ENCODE measurements around the gene RRAS.

Gene RRAS

GRCh38 chr19:49599378-49600295, 40.3 kb downstream of the RRAS start:
- H3K27ac Mint-ChIP-seq, result peak overlapping the region; percentile 54 to 67
- DNase-seq, result no peak

GRCh38 chr19:49597703-49597974, 42.3 kb downstream of the RRAS start:
- H3K9me3 Mint-ChIP-seq, result no peaks in the 10 kb centered on the region
- no peaks in the 10 kb centered on the region for H3K27me3 Mint-ChIP-seq
- ATAC-seq, result no peak
- H3K4me3 Mint-ChIP-seq, result no peak overlapping the region
- no peak for DNase-seq
- peaks cover 37% of the 10 kb centered on the region for H3K4me1 Mint-ChIP-seq
- no peak overlapping the region for H3K27ac Mint-ChIP-seq

More at GRCh38 chr19:49599378-49600295, 40.3 kb downstream of the RRAS start:
- no peak overlapping the region for H3K4me3 Mint-ChIP-seq
- no peaks in the 10 kb centered on the region for H3K9me3 Mint-ChIP-seq
- H3K27me3 Mint-ChIP-seq, result no peaks in the 10 kb centered on the region
- ATAC-seq, result no peak
- H3K4me1 Mint-ChIP-seq, result peaks cover 18% of the 10 kb centered on the region

GRCh38 chr19:49596954-49597702, 42.8 kb downstream of the RRAS start:
- no peak overlapping the region for H3K4me3 Mint-ChIP-seq
- H3K4me1 Mint-ChIP-seq, result peaks cover 42% of the 10 kb centered on the region
- DNase-seq (no peak), ATAC-seq (no peak)
- H3K27me3 Mint-ChIP-seq, result no peaks in the 10 kb centered on the region
- H3K9me3 Mint-ChIP-seq, result no peaks in the 10 kb centered on the region
- no peak overlapping the region for H3K27ac Mint-ChIP-seq

- DNase-seq (no peak), ATAC-seq (no peak)
- Mint-ChIP-seq H3K27me3 (no peaks in the 10 kb centered on the region), H3K9me3 (no peaks in the 10 kb centered on the region), H3K27ac (peak overlapping the region in 1 of 2 donors; percentile 96), H3K4me1 (peaks cover 42% of the 10 kb centered on the region), H3K4me3 (no peak overlapping the region)
These were observed 43.5 kb downstream of the RRAS start for GRCh38 chr19:49596407-49596806.

GRCh38 chr19:49595819-49596404, 44.0 kb downstream of the RRAS start:
- DNase-seq (no peak), ATAC-seq (no peak)
- no peaks in the 10 kb centered on the region for H3K9me3 Mint-ChIP-seq
- peak overlapping the region in 1 of 2 donors; percentile 93 for H3K27ac Mint-ChIP-seq
- H3K4me1 Mint-ChIP-seq, result peaks cover 37% of the 10 kb centered on the region
- no peaks in the 10 kb centered on the region for H3K27me3 Mint-ChIP-seq
- no peak overlapping the region for H3K4me3 Mint-ChIP-seq

GRCh38 chr19:49594993-49595818, 44.7 kb downstream of the RRAS start:
- H3K9me3 Mint-ChIP-seq, result no peaks in the 10 kb centered on the region
- no peak for DNase-seq
- no peak for ATAC-seq
- peaks cover 33% of the 10 kb centered on the region for H3K4me1 Mint-ChIP-seq
- H3K4me3 Mint-ChIP-seq, result no peak overlapping the region
- H3K27me3 Mint-ChIP-seq, result no peaks in the 10 kb centered on the region
- H3K27ac Mint-ChIP-seq, result no peak overlapping the region

GRCh38 chr19:49594157-49594992, 45.6 kb downstream of the RRAS start:
- no peaks in the 10 kb centered on the region for H3K27me3 Mint-ChIP-seq
- peak overlapping the region; percentile 87 to 96 for H3K4me3 Mint-ChIP-seq
- DNase-seq (no peak), ATAC-seq (no peak)
- H3K27ac Mint-ChIP-seq, result peak overlapping the region; percentile 87 to 91
- H3K9me3 Mint-ChIP-seq, result no peaks in the 10 kb centered on the region
- H3K4me1 Mint-ChIP-seq, result peaks cover 35% of the 10 kb centered on the region

GRCh38 chr19:49593233-49594113, 46.5 kb downstream of the RRAS start:
- ATAC-seq, result peak; percentile 64
- Mint-ChIP-seq H3K27me3 (no peaks in the 10 kb centered on the region), H3K9me3 (no peaks in the 10 kb centered on the region), H3K4me1 (peaks cover 44% of the 10 kb centered on the region), H3K27ac (peak overlapping the region; percentile 87 to 91), H3K4me3 (peak overlapping the region; percentile 87 to 96)
- DNase-seq, result peak; percentile 91 to 94

- DNase-seq, result peak; percentile 41 to 54
- Mint-ChIP-seq H3K4me3 (peak overlapping the region; percentile 87 to 96), H3K4me1 (peaks cover 49% of the 10 kb centered on the region), H3K27ac (peak overlapping the region; percentile 87 to 92), H3K27me3 (no peaks in the 10 kb centered on the region), H3K9me3 (no peaks in the 10 kb centered on the region)
- ATAC-seq, result no peak
These were observed 47.3 kb downstream of the RRAS start for GRCh38 chr19:49592486-49593232.

GRCh38 chr19:49591731-49592485, 48.0 kb downstream of the RRAS start:
- Mint-ChIP-seq H3K4me3 (peak overlapping the region; percentile 87 to 96), H3K9me3 (no peaks in the 10 kb centered on the region), H3K27me3 (no peaks in the 10 kb centered on the region), H3K4me1 (peaks cover 49% of the 10 kb centered on the region), H3K27ac (peak overlapping the region; percentile 84 to 92)
- peak; percentile 58 to 71 for DNase-seq
- no peak for ATAC-seq

- peak; percentile 80 to 82 for DNase-seq
- ATAC-seq, result peak; percentile 29
- Mint-ChIP-seq H3K9me3 (no peaks in the 10 kb centered on the region), H3K4me1 (peaks cover 49% of the 10 kb centered on the region), H3K27ac (peak within 1 kb of the TSS; percentile 84 to 92), H3K27me3 (no peaks in the 10 kb centered on the region), H3K4me3 (peak within 1 kb of the TSS; percentile 87 to 96)
These were observed 48.8 kb downstream of the RRAS start, which contains the start of gene PRR12 for GRCh38 chr19:49590971-49591730. TSS of gene PRR12 (plus strand) at chr19:49591182. CDS start at chr19:49591655, 473 bp downstream.
